ENCODE data around the gene TMEM236.

Gene TMEM236

GRCh38 chr10:17742918-17743317 is 9.1 kb upstream of the TMEM236 start:
- DNase-seq: peak; percentile 81

GRCh38 chr10:17743437-17743836 is 8.6 kb upstream of the TMEM236 start:
- DNase-seq: no peak

DNA sequence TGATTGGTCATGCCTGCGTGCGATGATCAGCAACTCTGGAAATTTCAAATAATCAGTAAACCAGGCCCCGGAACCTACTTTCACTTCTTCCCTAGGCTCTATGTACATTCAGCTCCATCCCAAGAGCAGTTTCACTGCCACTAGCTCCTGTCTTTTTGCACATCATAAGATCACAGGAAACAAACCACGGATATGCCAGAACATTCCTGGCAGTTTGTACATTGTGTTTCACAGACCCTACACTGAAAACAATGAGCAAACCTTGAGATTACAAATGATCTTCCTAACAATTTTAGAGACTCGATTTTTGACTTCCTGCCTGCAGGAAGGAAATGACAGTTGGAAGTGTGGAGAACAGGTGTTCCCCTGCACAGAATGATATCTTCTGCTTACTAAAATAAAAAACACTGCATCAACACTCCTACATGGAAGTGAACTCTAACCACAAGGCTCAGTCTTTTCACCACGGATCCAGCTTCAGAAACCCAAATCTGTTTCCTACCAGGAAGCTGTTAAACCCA is 7.6 kb upstream of the TMEM236 start:
- DNase-seq: no peak

- DNase-seq: no peak
These were observed 4.0 kb upstream of the TMEM236 start for GRCh38 chr10:17747883-17748550.

DNA sequence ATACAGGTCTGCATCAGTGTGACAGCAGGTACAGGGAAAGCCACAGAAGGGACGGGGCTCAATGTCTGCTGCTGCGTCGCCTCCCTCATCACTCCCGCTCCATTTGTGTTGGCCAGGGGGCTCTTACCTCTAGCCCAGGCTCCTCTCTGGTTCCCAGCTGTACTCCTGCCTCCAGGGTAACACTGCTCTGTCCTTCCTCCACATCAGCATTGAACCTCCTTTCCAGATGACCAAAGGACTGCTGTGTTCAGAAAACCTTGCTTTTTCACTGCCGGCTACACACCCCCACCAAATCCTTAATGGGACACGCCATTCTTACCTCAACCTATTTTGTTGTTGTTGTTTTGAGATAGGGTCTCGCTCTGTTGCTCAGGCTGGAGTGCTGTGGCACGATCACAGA is 2.1 kb upstream of the TMEM236 start:
- DNase-seq: no peak

DNA sequence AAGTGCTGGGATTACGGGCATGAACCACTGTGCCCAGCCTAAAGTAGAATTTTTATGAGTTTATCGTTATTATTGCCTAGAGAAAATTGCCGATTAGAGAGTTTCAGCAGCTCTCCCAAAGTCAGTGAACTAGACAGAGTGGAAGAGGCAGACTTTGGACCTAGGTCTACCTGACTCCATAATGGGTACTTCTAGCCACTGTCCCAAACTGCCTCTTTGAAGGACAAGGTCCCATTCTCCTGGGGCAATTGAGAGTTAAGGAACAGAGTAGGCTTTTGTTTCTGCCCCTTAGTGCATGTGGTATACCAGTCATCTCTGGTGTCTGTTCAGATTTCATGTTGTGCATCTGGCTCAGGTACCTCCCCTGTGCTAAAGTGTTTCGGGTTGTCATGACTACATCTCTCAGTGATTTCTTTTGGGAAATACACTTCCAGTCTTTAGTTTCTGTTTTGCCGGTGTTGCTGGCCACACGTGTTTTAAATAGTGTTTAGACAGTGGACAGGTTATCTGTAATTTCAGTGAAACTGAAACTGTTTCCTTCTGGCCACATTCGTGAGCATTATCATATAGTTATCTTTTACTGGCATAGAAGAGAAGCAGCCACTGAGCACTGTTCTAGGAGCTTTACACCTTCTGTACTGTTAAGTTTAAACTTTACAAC is 4.7 kb downstream of the TMEM236 start:
- DNase-seq: no peak

DNA sequence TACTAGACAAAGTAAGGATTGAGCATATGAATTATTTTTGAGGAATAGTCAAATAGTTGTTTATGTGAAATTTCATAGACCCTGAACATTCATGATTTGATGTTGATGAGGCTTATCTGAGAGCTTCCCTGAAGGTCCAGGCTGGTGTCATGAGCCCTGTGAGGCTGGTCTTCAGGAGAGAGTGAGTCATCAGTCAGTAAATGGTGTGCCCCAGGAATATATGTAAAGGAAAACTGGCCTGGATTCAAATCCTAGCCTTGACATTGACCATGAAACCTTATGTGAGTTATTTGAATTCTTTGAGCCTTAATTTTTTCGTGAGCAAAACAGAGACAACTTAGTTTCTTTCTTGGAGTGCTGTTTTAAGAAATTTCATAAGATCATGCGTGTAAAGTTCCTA is 6.2 kb downstream of the TMEM236 start:
- no peak for DNase-seq

DNA sequence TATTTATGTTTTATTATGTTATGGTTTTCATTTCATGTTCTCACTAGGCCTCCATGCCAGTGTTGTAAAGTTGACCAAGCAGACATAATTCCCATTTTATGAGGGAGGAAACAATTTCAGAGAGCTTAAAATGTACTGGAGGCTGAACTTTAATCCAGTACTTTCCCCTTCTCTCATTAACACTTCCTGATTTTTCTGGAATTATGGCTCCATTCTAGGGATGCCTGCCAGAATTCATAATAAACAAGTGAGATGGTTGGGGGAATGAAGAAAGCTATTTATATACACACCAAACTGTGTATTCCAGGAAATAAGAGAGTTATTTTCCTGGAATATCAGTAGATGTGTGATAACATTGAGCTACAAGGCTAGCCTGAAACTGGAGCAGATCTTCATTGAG is 6.9 kb downstream of the TMEM236 start:
- no peak for DNase-seq

- no peak for DNase-seq
These were observed 12.1 kb downstream of the TMEM236 start for GRCh38 chr10:17764142-17764541.

DNA sequence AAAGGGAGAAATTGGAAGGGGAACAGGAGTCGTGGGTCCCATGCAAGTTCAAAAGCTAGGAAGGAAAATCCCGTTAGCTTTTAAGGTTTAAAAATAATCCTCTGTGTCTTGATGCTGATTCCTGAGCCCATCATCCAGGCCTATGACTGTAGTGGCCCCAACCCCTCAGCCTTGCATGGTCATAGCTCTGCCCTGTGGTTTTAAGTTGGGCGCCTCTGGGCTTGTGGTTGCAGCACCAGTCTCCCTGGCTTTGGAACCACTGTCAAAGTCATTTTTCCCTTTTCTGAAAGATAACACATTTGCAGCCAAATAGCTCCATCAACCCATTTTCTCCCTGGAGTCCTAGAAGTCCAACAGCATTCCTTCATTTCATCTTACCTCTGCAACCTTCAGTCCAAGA is 13.6 kb downstream of the TMEM236 start:
- no peak for DNase-seq

DNA sequence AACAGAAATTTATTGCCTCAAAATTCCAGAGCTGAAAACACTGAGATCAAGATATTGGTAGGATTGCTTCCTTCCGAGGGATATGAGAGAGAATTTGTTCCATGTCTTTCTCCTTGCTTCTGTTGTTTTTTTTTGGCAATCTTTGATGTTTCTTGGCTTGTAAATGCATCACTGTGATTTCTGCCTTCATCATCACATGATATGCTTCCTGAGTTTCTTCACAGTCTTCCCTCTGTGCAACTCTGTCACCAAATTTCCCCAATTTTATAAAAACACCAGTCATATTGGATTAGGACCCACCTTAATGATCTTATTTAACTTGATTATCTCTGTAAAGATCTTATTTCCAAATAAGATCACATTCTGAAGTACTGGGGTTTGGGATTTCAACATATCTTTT is 14.7 kb downstream of the TMEM236 start:
- DNase-seq: no peak

DNA sequence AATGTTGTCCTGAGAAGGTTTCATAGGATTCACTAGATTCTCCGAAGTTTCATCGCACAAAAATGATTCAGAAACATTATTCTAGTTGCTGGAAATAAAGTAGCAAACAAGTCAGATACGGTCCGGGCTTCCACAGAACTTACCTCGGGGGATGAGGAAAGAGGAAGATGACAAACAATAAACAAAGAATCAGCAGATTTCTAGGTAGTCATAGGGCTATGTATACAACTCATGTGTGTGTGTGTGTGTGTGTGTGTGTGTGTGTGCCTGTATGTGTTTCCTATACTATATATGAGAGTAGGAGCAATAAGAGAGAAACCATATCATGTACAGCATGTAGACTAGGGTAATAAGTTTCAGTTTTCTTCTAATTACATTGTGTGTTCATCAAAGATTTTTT is 16.5 kb downstream of the TMEM236 start:
- DNase-seq: no peak

- DNase-seq: no peak
These were observed 17.0 kb downstream of the TMEM236 start for GRCh38 chr10:17768957-17769356.

DNA sequence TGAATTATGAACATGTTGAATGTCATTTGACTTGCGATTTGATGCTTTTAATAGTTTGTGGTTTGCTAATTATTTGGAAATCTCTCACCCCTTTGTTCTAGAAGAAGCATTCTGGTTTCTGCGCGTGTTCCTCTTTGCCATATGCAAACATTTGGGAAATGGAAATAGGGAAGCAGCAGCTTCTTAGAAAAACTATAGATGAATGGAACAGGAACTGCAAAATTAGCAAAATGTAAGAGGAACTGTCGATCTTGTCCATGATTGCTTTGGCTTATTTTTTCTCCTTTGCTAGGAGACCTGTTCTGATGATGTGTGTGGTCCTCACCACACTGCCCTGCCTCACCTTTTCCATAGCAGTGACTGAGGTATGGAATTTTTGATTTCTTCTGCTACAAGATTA is 19.0 kb downstream of the TMEM236 start:
- no peak for DNase-seq

DNA sequence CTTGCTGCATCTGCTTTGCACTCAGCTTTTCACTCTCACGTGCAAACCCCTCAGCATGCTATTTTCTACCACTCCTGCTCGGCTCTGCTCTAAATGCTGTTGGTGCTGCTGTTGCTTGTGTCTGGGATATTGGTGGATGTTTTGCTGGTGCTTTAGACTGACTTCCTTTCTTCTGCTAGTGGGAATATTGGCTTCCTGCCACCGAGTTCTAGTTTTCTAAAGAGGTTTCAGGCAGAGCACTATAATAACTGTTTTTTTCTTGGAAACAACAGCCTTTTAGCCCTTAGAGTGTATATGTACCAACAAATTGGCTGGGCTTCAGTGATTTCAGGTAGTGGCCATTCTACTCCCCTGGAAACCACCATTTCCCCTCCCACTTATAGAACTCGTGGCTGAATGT is 27.8 kb downstream of the TMEM236 start:
- DNase-seq: no peak

DNA sequence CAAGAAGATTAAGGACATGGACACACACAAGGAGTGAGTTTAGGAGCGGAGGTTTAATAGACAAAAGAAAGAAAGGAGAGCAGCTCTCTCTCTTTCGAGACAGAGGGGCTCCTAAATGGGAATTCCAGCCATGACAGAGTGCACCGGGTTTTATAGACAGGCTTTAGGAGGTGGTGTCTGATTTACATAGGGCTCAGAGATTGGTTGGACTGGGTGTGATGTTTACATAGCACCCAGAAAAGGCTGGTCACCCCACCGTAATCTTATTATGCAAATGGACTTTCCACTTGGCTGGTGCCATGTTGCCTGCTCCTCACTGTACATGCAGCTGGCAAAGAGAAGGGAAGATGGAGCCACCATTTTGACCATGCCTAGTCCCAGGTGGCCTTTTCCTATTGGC is 28.7 kb downstream of the TMEM236 start:
- no peak for DNase-seq

DNA sequence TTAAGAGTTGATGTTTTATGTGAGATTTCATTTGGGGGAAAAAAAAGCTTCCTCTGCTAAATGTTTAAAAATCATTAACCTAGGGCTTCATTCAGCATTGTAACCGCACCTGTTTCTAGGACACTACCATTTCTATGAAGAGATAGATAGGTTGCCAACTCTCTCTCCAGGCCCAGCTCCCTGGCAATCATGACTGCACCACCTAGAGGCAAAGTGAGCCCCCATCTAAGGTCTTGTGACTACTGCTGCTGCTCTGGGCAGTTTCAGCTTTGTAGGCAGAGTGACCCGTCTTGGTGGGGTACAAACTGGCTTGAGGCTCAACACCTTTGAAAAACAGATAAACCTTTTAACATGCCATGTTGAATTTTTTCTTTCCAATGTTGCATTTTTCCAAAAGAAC is 29.9 kb downstream of the TMEM236 start:
- no peak for DNase-seq

DNA sequence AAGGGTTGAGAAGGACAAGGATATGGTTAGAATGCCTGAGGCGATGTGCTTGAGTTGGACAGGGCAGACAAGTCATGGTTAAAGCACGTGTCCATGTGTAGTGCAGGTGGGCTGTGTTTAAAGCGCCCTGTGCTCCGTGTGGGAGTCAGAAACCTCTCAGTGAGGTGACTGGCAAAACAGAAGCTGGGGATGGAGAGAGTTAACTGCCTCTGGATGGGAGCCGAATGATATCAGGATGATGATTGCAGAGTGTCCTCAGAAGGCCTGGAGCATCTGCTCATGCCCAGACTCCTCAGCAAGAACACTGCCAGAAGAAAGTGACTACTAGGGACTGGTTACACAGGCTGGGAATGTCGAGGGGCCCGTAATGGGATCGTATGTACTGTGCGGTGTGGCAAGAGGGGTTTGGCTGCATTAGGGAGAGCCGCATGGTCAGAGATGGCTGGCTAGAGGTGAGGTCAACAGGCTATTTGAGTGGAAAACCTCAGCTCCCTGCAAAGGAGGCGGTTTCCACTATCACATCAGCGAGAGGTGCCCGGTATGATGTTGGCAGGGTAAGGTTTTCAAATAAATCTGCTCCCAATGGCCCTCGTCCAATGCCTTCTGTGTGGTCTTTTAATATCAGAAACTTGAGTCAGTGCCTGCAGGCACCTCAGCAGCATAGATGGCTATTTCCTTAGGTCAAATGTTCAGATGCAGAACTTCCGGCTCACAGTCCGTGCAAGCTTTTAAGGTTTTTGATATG is 31.1 kb downstream of the TMEM236 start:
- DNase-seq: no peak

DNA sequence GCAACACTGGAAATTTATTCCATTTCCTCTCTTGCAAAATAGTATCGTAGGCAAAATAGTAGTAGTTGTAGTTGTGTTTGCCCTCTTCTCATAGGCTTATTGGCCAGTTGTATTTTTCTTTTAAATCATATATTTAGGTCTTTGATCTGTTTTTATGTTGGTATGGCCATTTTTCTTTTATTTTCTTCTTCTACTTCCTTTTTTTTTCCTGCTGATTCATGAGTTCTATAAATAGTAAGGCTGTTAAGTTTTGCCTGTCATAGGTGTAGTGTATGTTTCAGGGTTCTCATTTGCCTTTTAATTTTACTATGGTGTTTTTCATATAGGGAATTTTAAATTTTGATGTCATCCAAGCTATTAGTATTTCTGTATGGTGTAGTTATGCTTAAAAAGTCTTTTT is 31.8 kb downstream of the TMEM236 start:
- DNase-seq: no peak

DNA sequence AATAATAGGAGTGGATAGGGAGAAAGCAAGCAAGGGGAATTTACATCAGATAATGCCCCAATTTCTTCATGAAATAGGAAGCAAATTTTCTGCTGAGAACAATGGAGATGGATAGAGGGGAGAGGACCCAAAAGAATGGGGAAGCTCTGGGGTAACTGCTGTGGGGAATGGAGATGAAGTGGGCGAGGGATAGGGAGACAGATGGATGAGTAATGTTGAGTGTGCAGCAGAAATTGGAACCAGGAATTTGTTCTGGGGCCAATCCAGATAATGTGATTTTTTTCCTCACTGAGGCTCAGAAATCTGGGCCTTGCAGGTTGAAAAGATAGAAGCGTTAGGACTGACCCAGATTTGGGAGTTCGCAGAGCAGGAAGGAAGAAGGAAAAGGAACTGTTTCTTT is 32.7 kb downstream of the TMEM236 start:
- no peak for DNase-seq

GRCh38 chr10:17785276-17785930 is 33.4 kb downstream of the TMEM236 start:
- DNase-seq: no peak

DNA sequence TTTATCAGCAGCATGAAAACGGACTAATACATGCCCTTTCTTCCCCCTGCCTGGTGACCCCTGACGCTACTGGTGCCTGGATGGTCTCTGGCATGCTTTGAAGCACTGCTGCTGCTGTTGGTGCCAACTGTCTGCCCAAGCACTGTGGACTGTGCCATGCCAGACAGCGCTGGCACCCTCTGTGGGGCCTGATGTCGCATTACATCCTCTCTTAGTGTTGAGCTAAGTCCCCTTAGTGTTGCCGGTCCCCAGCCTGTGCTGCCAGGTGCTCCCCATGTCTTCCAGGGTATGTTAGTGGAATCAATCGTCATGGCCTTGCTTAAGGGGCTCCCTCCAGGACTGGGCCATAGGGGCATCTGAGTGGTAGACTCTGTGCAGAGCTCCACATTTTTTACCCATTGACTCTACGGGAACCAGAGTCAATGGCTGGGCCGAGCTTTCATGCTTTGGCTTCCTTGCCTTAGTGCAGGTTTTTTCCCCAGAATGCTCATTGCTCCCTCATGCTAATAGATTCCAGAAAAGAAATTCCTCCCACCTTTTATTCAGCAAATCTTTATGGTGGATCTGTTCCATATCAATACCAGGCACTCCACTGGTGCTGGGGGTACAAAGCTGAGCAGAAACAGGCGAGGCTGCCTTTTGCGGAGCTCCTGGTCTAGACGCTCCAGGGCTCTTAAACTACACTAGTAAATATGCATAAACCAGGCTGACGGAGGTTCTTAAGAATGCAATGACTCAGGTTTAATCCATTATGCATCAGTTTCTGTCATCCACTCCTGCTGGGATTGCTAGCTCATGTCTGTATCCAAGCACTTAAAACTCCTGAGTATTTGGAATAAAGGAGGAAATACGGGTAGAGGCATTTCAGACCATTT is 35.3 kb downstream of the TMEM236 start:
- DNase-seq: no peak

- no peak for DNase-seq
These were observed 36.6 kb downstream of the TMEM236 start for GRCh38 chr10:17788646-17789045.
